GM23248 (cell line): Measurements from ENCODE around the gene TCF4. TPM values are rescaled to one million over a fixed set of nuclear protein-coding genes. Genes with fewer than 3 reads are reported as not detected.

Experiments used
- DNase-seq: peaks from one replicate; pipeline ENCODE4 v3.0.0-alpha.2; 2015
- H2AFZ ChIP-seq: fragments of 200-600 bp; sonication (generic); 2 replicates; pipeline ENCODE4 v1.6.1; 2016; ENCODE audit warnings: antibody characterized with exemption
- H3F3A ChIP-seq: fragments of 200-600 bp; sonication (generic); 2 replicates; pipeline ENCODE4 v1.6.1; 2016; ENCODE audit warnings: mild to moderate bottlenecking, antibody characterized with exemption, mixed run types; ENCODE audit not compliant: insufficient read depth
- H3K27ac ChIP-seq: fragments of 200-600 bp; sonication (generic); 2 replicates; pipeline ENCODE4 v1.5.1; 2016; ENCODE audit warnings: mild to moderate bottlenecking
- H3K27me3 ChIP-seq: fragments of 200-600 bp; sonication (generic); replicated peaks from 2 replicates; pipeline ENCODE4 v1.6.1; 2016; ENCODE audit warnings: mild to moderate bottlenecking; ENCODE audit not compliant: insufficient read depth
- H3K36me3 ChIP-seq: fragments of 200-600 bp; sonication (generic); 2 replicates; pipeline ENCODE4 v1.6.1; 2016; ENCODE audit warnings: low read depth, mild to moderate bottlenecking
- H3K4me1 ChIP-seq: fragments of 200-600 bp; sonication (generic); 2 replicates; pipeline ENCODE4 v1.6.1; 2016; ENCODE audit warnings: mild to moderate bottlenecking; ENCODE audit not compliant: insufficient read depth
- H3K4me2 ChIP-seq: fragments of 200-600 bp; sonication (generic); one replicate; pipeline ENCODE4 v1.6.1; 2016; ENCODE audit warnings: mild to moderate bottlenecking; ENCODE audit not compliant: unreplicated experiment
- H3K4me3 ChIP-seq: fragments of 200-600 bp; sonication (generic); 2 replicates; pipeline ENCODE4 v1.5.1; 2016; ENCODE audit warnings: mild to moderate bottlenecking
- H3K79me2 ChIP-seq: fragments of 200-600 bp; sonication (generic); 2 replicates; pipeline ENCODE4 v1.6.1; 2016; ENCODE audit warnings: mild to moderate bottlenecking; ENCODE audit not compliant: insufficient read depth
- H3K9ac ChIP-seq: fragments of 200-600 bp; sonication (generic); 2 replicates; pipeline ENCODE4 v1.6.1; 2016; ENCODE audit warnings: mild to moderate bottlenecking
- H3K9me2 ChIP-seq: fragments of 200-600 bp; sonication (generic); 2 replicates; pipeline ENCODE4 v1.6.1; 2016; ENCODE audit warnings: mixed run types, mild to moderate bottlenecking, moderate library complexity; ENCODE audit not compliant: insufficient read depth
- H3K9me3 ChIP-seq: fragments of 200-600 bp; sonication (generic); one replicate; pipeline ENCODE4 v1.6.1; 2017; ENCODE audit warnings: low read depth
- H4K20me1 ChIP-seq: fragments of 200-600 bp; sonication (generic); 2 replicates; pipeline ENCODE4 v1.6.0; 2016; ENCODE audit not compliant: insufficient read depth
- EZH2 ChIP-seq: fragments of 200-600 bp; sonication (generic); IDR thresholded peaks from 2 replicates; pipeline ENCODE4 v1.6.1; 2018; ENCODE audit warnings: antibody characterized with exemption, mild to moderate bottlenecking; ENCODE audit not compliant: insufficient read depth, poor library complexity, severe bottlenecking
- EZH2phosphoT487 ChIP-seq: fragments of 200-600 bp; sonication (generic); IDR thresholded peaks from 2 replicates; pipeline ENCODE4 v1.6.1; 2018; ENCODE audit warnings: antibody characterized with exemption, moderate library complexity, mild to moderate bottlenecking, low read depth; ENCODE audit not compliant: insufficient read depth
- WGBS, 2 experiments: methylation state at CpG; one replicate each; pipeline ENCODE4 v1.1.6; 2015 to 2017; ENCODE audit warnings: low lambda C conversion rate in 2 of 2, low coverage in 1 of 2; ENCODE audit errors: missing lambda C conversion rate in 2 of 2; 5-methylcytosine and 5-hydroxymethylcytosine counted together
- in situ Hi-C: fragments of 300-500 bp; cut with MboI; formaldehyde crosslinking; loops from 2 replicates; pipeline ENCODE4 v1.15.0; 2020
- polyA plus RNA-seq: library from polyadenylated mRNA; unstranded; fragments of >200 nt; fragmentation: Nextera tagmentation; extraction: Ambion mirVana; gene quantifications from 2 replicates; pipeline ENCODE4 v1.2.1, GENCODE V29; 2016
- total RNA-seq: library from RNA; depleted of rRNA; stranded (reverse); fragments of >200 nt; shearing (Covaris generic); gene quantifications from 2 replicates; pipeline ENCODE4 v1.2.3, GENCODE V29; 2014

TCF4 gene
- total and polyA plus RNA-seq, 2 experiments from 2014 or later, result 54.5 to 59.3 TPM

- H3K27ac ChIP-seq, result no peak overlapping the region
- no peaks in the 10 kb centered on the region for H4K20me1 ChIP-seq
- H3K36me3 ChIP-seq, result no peaks in the 10 kb centered on the region
- no peaks in the 10 kb centered on the region for H3K9me2 ChIP-seq
- no peak overlapping the region for H2AFZ ChIP-seq
- no peaks in the 10 kb centered on the region for H3F3A ChIP-seq
- no peak overlapping the region for H3K9ac ChIP-seq
- peaks cover 81% of the 10 kb centered on the region for H3K79me2 ChIP-seq
- DNase-seq, result no peak
- in situ Hi-C loops, result no loop called here
- H3K4me1 ChIP-seq, result no peaks in the 10 kb centered on the region
- H3K4me2 ChIP-seq, result no peak overlapping the region
- 99 to 100% methylated on average over 4 of the region's 4 CpGs for WGBS, 2 experiments
- TF ChIP-seq EZH2phosphoT487, result no peak
- TF ChIP-seq EZH2, result no peak
- H3K9me3 ChIP-seq, result no peaks in the 10 kb centered on the region
- H3K4me3 ChIP-seq, result no peak overlapping the region
- H3K27me3 ChIP-seq, result no peaks in the 10 kb centered on the region
These were observed 121.2 kb downstream of the TCF4 start for GRCh38 chr18:55466789-55467188.

GRCh38 chr18:55465313-55465712, 122.7 kb downstream of the TCF4 start:
- no peak for TF ChIP-seq EZH2phosphoT487
- TF ChIP-seq EZH2, result no peak
- in situ Hi-C loops, result no loop called here
- H3K9ac ChIP-seq, result no peak overlapping the region
- H3K4me1 ChIP-seq, result no peaks in the 10 kb centered on the region
- H4K20me1 ChIP-seq, result no peaks in the 10 kb centered on the region
- 100% methylated on average over 2 of the region's 2 CpGs for WGBS, 2 experiments
- no peak for DNase-seq
- H3F3A ChIP-seq, result no peaks in the 10 kb centered on the region
- no peaks in the 10 kb centered on the region for H3K27me3 ChIP-seq
- H3K4me2 ChIP-seq, result no peak overlapping the region
- no peaks in the 10 kb centered on the region for H3K36me3 ChIP-seq
- H3K9me2 ChIP-seq, result no peaks in the 10 kb centered on the region
- no peaks in the 10 kb centered on the region for H3K9me3 ChIP-seq
- H2AFZ ChIP-seq, result no peak overlapping the region
- H3K27ac ChIP-seq, result no peak overlapping the region
- H3K79me2 ChIP-seq, result peaks cover 67% of the 10 kb centered on the region
- H3K4me3 ChIP-seq, result no peak overlapping the region

- no peak for DNase-seq
- H3K9me3 ChIP-seq, result no peaks in the 10 kb centered on the region
- no peaks in the 10 kb centered on the region for H4K20me1 ChIP-seq
- H3K4me3 ChIP-seq, result no peak overlapping the region
- H2AFZ ChIP-seq, result no peak overlapping the region
- no peak overlapping the region for H3K4me2 ChIP-seq
- H3K9me2 ChIP-seq, result no peaks in the 10 kb centered on the region
- H3F3A ChIP-seq, result no peaks in the 10 kb centered on the region
- no peak overlapping the region for H3K9ac ChIP-seq
- 99 to 100% methylated on average over 4 of the region's 4 CpGs for WGBS, 2 experiments
- H3K27me3 ChIP-seq, result no peaks in the 10 kb centered on the region
- in situ Hi-C loops, result no loop called here
- H3K4me1 ChIP-seq, result no peaks in the 10 kb centered on the region
- no peak overlapping the region for H3K27ac ChIP-seq
- H3K79me2 ChIP-seq, result peaks cover 60% of the 10 kb centered on the region
- H3K36me3 ChIP-seq, result no peaks in the 10 kb centered on the region
- TF ChIP-seq EZH2 (no peak), EZH2phosphoT487 (no peak)
These were observed 123.4 kb downstream of the TCF4 start for GRCh38 chr18:55464581-55464980.

- no peak overlapping the region for H3K4me2 ChIP-seq
- H3K9me3 ChIP-seq, result no peaks in the 10 kb centered on the region
- 61 to 63% methylated on average over 1 of the region's 1 CpG for WGBS, 2 experiments
- no peak overlapping the region for H3K4me3 ChIP-seq
- no peaks in the 10 kb centered on the region for H3K9me2 ChIP-seq
- H3K79me2 ChIP-seq, result peaks cover 60% of the 10 kb centered on the region
- DNase-seq, result no peak
- TF ChIP-seq EZH2, result no peak
- no peak for TF ChIP-seq EZH2phosphoT487
- in situ Hi-C loops, result no loop called here
- no peaks in the 10 kb centered on the region for H3F3A ChIP-seq
- H3K27ac ChIP-seq, result no peak overlapping the region
- H3K36me3 ChIP-seq, result no peaks in the 10 kb centered on the region; the same call in 1 of the 2 replicates
- H3K4me1 ChIP-seq, result no peaks in the 10 kb centered on the region
- no peak overlapping the region for H2AFZ ChIP-seq
- H3K9ac ChIP-seq, result no peak overlapping the region
- H3K27me3 ChIP-seq, result no peaks in the 10 kb centered on the region
- H4K20me1 ChIP-seq, result no peaks in the 10 kb centered on the region
These were observed 125.3 kb downstream of the TCF4 start for GRCh38 chr18:55462652-55463051.

- H3K27me3 ChIP-seq, result no peaks in the 10 kb centered on the region
- H3K36me3 ChIP-seq, result no peaks in the 10 kb centered on the region; the same call in 1 of the 2 replicates
- TF ChIP-seq EZH2 (no peak), EZH2phosphoT487 (no peak)
- peaks cover 60% of the 10 kb centered on the region for H3K79me2 ChIP-seq
- no peak overlapping the region for H3K4me2 ChIP-seq
- no peaks in the 10 kb centered on the region for H4K20me1 ChIP-seq
- no peak overlapping the region for H2AFZ ChIP-seq
- no peaks in the 10 kb centered on the region for H3K9me3 ChIP-seq
- H3K9ac ChIP-seq, result no peak overlapping the region
- 90 to 91% methylated on average over 4 of the region's 4 CpGs for WGBS, 2 experiments
- H3K27ac ChIP-seq, result no peak overlapping the region
- no peak overlapping the region for H3K4me3 ChIP-seq
- no peaks in the 10 kb centered on the region for H3K4me1 ChIP-seq
- DNase-seq, result no peak
- no peaks in the 10 kb centered on the region for H3F3A ChIP-seq
- in situ Hi-C loops, result no loop called here
- no peaks in the 10 kb centered on the region for H3K9me2 ChIP-seq
These were observed 126.1 kb downstream of the TCF4 start for GRCh38 chr18:55461848-55462247.
